ENCODE measurements around the gene GIGYF1.
A peak's percentile ranks its signal among the peaks of the same experiment; 100 is the strongest.
"Not testable (repeated sequence)": the region's sequence is repeated elsewhere in the genome, so short reads cannot be mapped to it uniquely, and the experiment has no call there.

The GIGYF1 gene

GRCh38 chr7:100710452-100710851 is 16.4 kb upstream of the GIGYF1 start:
- Histone ChIP-seq H3K27me3 (ENCODE audit: control insufficient read depth, insufficient read depth, low read length) (no peaks in the 10 kb centered on the region), H3K4me1 (ENCODE audit: control insufficient read depth, insufficient read depth, low read length) (no peaks in the 10 kb centered on the region), H3K27ac (ENCODE audit: low read length) (no peak overlapping the region), H3K36me3 (ENCODE audit: control insufficient read depth, insufficient read depth, low read length) (0 out of 2 replicates have a peak, but pooled peaks cover 4% of the 10 kb centered on the region), H3K9me3 (ENCODE audit: control insufficient read depth, insufficient read depth, low read length) (no peaks in the 10 kb centered on the region), H3K4me3 (ENCODE audit: low read length) (no peak overlapping the region)
- WGBS (ENCODE audit: insufficient coverage, insufficient read length), result no CpG with 5 or more reads among the region's 4 CpGs
- DNase-seq (ENCODE audit: low read depth, low spot score), result no peak

- WGBS (ENCODE audit: insufficient coverage, insufficient read length), result no CpG with 5 or more reads among the region's 6 CpGs
- Histone ChIP-seq H3K27me3 (ENCODE audit: control insufficient read depth, insufficient read depth, low read length) (no peaks in the 10 kb centered on the region), H3K4me3 (ENCODE audit: low read length) (no peak overlapping the region), H3K4me1 (ENCODE audit: control insufficient read depth, insufficient read depth, low read length) (no peaks in the 10 kb centered on the region), H3K9me3 (ENCODE audit: control insufficient read depth, insufficient read depth, low read length) (no peaks in the 10 kb centered on the region), H3K27ac (ENCODE audit: low read length) (no peak overlapping the region), H3K36me3 (ENCODE audit: control insufficient read depth, insufficient read depth, low read length) (0 out of 2 replicates have a peak, but pooled peaks cover 4% of the 10 kb centered on the region)
- no peak for DNase-seq (ENCODE audit: low read depth, low spot score)
These were observed 14.3 kb upstream of the GIGYF1 start for GRCh38 chr7:100708395-100708794.

- H3K36me3 ChIP-seq (ENCODE audit: control insufficient read depth, insufficient read depth, low read length), result 0 out of 2 replicates have a peak, but pooled peaks cover 4% of the 10 kb centered on the region
- no peaks in the 10 kb centered on the region for H3K9me3 ChIP-seq (ENCODE audit: control insufficient read depth, insufficient read depth, low read length)
- no peak overlapping the region for H3K27ac ChIP-seq (ENCODE audit: low read length)
- no peaks in the 10 kb centered on the region for H3K4me1 ChIP-seq (ENCODE audit: control insufficient read depth, insufficient read depth, low read length)
- H3K27me3 ChIP-seq (ENCODE audit: control insufficient read depth, insufficient read depth, low read length), result no peaks in the 10 kb centered on the region
- WGBS (ENCODE audit: insufficient coverage, insufficient read length), result no CpG with 5 or more reads among the region's 34 CpGs
- H3K4me3 ChIP-seq (ENCODE audit: low read length), result peak overlapping the region; percentile 75
- no peak for DNase-seq (ENCODE audit: low read depth, low spot score)
These were observed 12.7 kb upstream of the GIGYF1 start for GRCh38 chr7:100706672-100707311.

GRCh38 chr7:100705753-100706671 is 12.0 kb upstream of the GIGYF1 start, which contains the start of gene POP7:
Gene POP7 (plus strand): TSS chr7:100706121. CDS start chr7:100706831, 710 bp downstream.
- no peaks in the 10 kb centered on the region for H3K4me1 ChIP-seq (ENCODE audit: control insufficient read depth, insufficient read depth, low read length)
- peak; percentile 95 for DNase-seq (ENCODE audit: low read depth, low spot score)
- peak within 1 kb of the TSS; percentile 75 for H3K4me3 ChIP-seq (ENCODE audit: low read length)
- no peaks in the 10 kb centered on the region for H3K27me3 ChIP-seq (ENCODE audit: control insufficient read depth, insufficient read depth, low read length)
- H3K27ac ChIP-seq (ENCODE audit: low read length), result no peak within 1 kb of the TSS
- WGBS (ENCODE audit: insufficient coverage, insufficient read length), result no CpG with 5 or more reads among the region's 86 CpGs
- 0 out of 2 replicates have a peak, but pooled peaks cover 4% of the 10 kb centered on the region for H3K36me3 ChIP-seq (ENCODE audit: control insufficient read depth, insufficient read depth, low read length)
- no peaks in the 10 kb centered on the region for H3K9me3 ChIP-seq (ENCODE audit: control insufficient read depth, insufficient read depth, low read length)

- H3K27me3 ChIP-seq (ENCODE audit: control insufficient read depth, insufficient read depth, low read length), result no peaks in the 10 kb centered on the region
- H3K9me3 ChIP-seq (ENCODE audit: control insufficient read depth, insufficient read depth, low read length), result no peaks in the 10 kb centered on the region
- no peak overlapping the region for H3K27ac ChIP-seq (ENCODE audit: low read length)
- peak overlapping the region; percentile 75 for H3K4me3 ChIP-seq (ENCODE audit: low read length)
- no CpG with 5 or more reads among the region's 25 CpGs for WGBS (ENCODE audit: insufficient coverage, insufficient read length)
- DNase-seq (ENCODE audit: low read depth, low spot score), result peak; percentile 60
- H3K36me3 ChIP-seq (ENCODE audit: control insufficient read depth, insufficient read depth, low read length), result 0 out of 2 replicates have a peak, but pooled peaks cover 4% of the 10 kb centered on the region
- H3K4me1 ChIP-seq (ENCODE audit: control insufficient read depth, insufficient read depth, low read length), result no peaks in the 10 kb centered on the region
These were observed 11.3 kb upstream of the GIGYF1 start for GRCh38 chr7:100705320-100705752.

GRCh38 chr7:100701089-100701488 is 7.0 kb upstream of the GIGYF1 start:
- H3K27me3 ChIP-seq (ENCODE audit: control insufficient read depth, insufficient read depth, low read length), result not testable (repeated sequence)
- no CpG with 5 or more reads among the region's 3 CpGs for WGBS (ENCODE audit: insufficient coverage, insufficient read length)

GRCh38 chr7:100699018-100699417 is 5.0 kb upstream of the GIGYF1 start:
- Histone ChIP-seq H3K4me3 (ENCODE audit: low read length) (no peak overlapping the region), H3K9me3 (ENCODE audit: control insufficient read depth, insufficient read depth, low read length) (no peaks in the 10 kb centered on the region), H3K36me3 (ENCODE audit: control insufficient read depth, insufficient read depth, low read length) (no peaks in the 10 kb centered on the region), H3K27me3 (ENCODE audit: control insufficient read depth, insufficient read depth, low read length) (no peaks in the 10 kb centered on the region), H3K27ac (ENCODE audit: low read length) (no peak overlapping the region), H3K4me1 (ENCODE audit: control insufficient read depth, insufficient read depth, low read length) (no peaks in the 10 kb centered on the region)
- no peak for DNase-seq (ENCODE audit: low read depth, low spot score)
- no CpG with 5 or more reads among the region's 6 CpGs for WGBS (ENCODE audit: insufficient coverage, insufficient read length)

More at GRCh38 chr7:100701089-100701488, 7.0 kb upstream of the GIGYF1 start:
- H3K4me1 ChIP-seq (ENCODE audit: control insufficient read depth, insufficient read depth, low read length); H3K4me3 ChIP-seq (ENCODE audit: low read length); H3K27ac ChIP-seq (ENCODE audit: low read length); DNase-seq (ENCODE audit: low read depth, low spot score); H3K9me3 ChIP-seq (ENCODE audit: control insufficient read depth, insufficient read depth, low read length); H3K36me3 ChIP-seq (ENCODE audit: control insufficient read depth, insufficient read depth, low read length): not testable (repeated sequence)

GRCh38 chr7:100696123-100696521 is 2.1 kb upstream of the GIGYF1 start:
- Histone ChIP-seq H3K27ac (ENCODE audit: low read length) (no peak overlapping the region), H3K9me3 (ENCODE audit: control insufficient read depth, insufficient read depth, low read length) (no peaks in the 10 kb centered on the region), H3K4me3 (ENCODE audit: low read length) (no peak overlapping the region), H3K27me3 (ENCODE audit: control insufficient read depth, insufficient read depth, low read length) (no peaks in the 10 kb centered on the region), H3K4me1 (ENCODE audit: control insufficient read depth, insufficient read depth, low read length) (0 out of 2 replicates have a peak, but pooled peaks cover under 1% of the 10 kb centered on the region), H3K36me3 (ENCODE audit: control insufficient read depth, insufficient read depth, low read length) (peaks cover 1% of the 10 kb centered on the region; the same call in 1 of the 2 replicates)
- no peak for DNase-seq (ENCODE audit: low read depth, low spot score)
- WGBS (ENCODE audit: insufficient coverage, insufficient read length), result no CpG with 5 or more reads among the region's 6 CpGs

GRCh38 chr7:100693312-100694097 is 545 bp downstream of the GIGYF1 start:
- no peak for DNase-seq (ENCODE audit: low read depth, low spot score)
- Histone ChIP-seq H3K36me3 (ENCODE audit: control insufficient read depth, insufficient read depth, low read length) (peaks cover 5% of the 10 kb centered on the region), H3K27ac (ENCODE audit: low read length) (no peak overlapping the region), H3K27me3 (ENCODE audit: control insufficient read depth, insufficient read depth, low read length) (no peaks in the 10 kb centered on the region), H3K4me3 (ENCODE audit: low read length) (peak overlapping the region; percentile 88), H3K9me3 (ENCODE audit: control insufficient read depth, insufficient read depth, low read length) (no peaks in the 10 kb centered on the region), H3K4me1 (ENCODE audit: control insufficient read depth, insufficient read depth, low read length) (0 out of 2 replicates have a peak, but pooled peaks cover 2% of the 10 kb centered on the region)
- WGBS (ENCODE audit: insufficient coverage, insufficient read length), result no CpG with 5 or more reads among the region's 81 CpGs

GRCh38 chr7:100692578-100692961 is 1.5 kb downstream of the GIGYF1 start:
- Histone ChIP-seq H3K4me1 (ENCODE audit: control insufficient read depth, insufficient read depth, low read length) (0 out of 2 replicates have a peak, but pooled peaks cover 2% of the 10 kb centered on the region), H3K36me3 (ENCODE audit: control insufficient read depth, insufficient read depth, low read length) (peaks cover 12% of the 10 kb centered on the region), H3K4me3 (ENCODE audit: low read length) (peak overlapping the region; percentile 88; the same call in 1 of the 2 replicates), H3K9me3 (ENCODE audit: control insufficient read depth, insufficient read depth, low read length) (no peaks in the 10 kb centered on the region), H3K27ac (ENCODE audit: low read length) (no peak overlapping the region), H3K27me3 (ENCODE audit: control insufficient read depth, insufficient read depth, low read length) (no peaks in the 10 kb centered on the region)
- no peak for DNase-seq (ENCODE audit: low read depth, low spot score)
- WGBS (ENCODE audit: insufficient coverage, insufficient read length), result no CpG with 5 or more reads among the region's 6 CpGs

Measured in iPS DF 6.9 (cell line).